Type B pancreatic cell (in vitro differentiated cells): ENCODE data around the gene NHLRC4. TPM values are rescaled to one million over a fixed set of nuclear protein-coding genes. Genes with fewer than 3 reads are reported as not detected.
A peak's percentile ranks its signal among the peaks of the same experiment; 100 is the strongest.

Experiments
- DNase-seq: peaks from one replicate; pipeline ENCODE4 v3.0.0; 2021; ENCODE audit warnings: mixed read lengths; ENCODE audit not compliant: unreplicated experiment; ENCODE audit errors: extremely low spot score
- H3K27ac Mint-ChIP-seq: 2 replicates; pipeline ENCODE4 v1.8.0; 2021; ENCODE audit warnings: mild to moderate bottlenecking, mixed read lengths
- H3K27me3 Mint-ChIP-seq: 2 replicates; pipeline ENCODE4 v1.8.0; 2021; ENCODE audit warnings: mixed read lengths
- H3K36me3 Mint-ChIP-seq: 2 replicates; pipeline ENCODE4 v1.8.0; 2021; ENCODE audit warnings: mixed read lengths
- H3K4me1 Mint-ChIP-seq: one replicate; pipeline ENCODE4 v1.8.0; 2021; ENCODE audit warnings: mixed read lengths; ENCODE audit not compliant: unreplicated experiment
- H3K4me3 Mint-ChIP-seq: 2 replicates; pipeline ENCODE4 v1.8.0; 2021; ENCODE audit warnings: mild to moderate bottlenecking, mixed read lengths
- H3K9me3 Mint-ChIP-seq: 2 replicates; pipeline ENCODE4 v1.8.0; 2021; ENCODE audit warnings: mixed read lengths
- microRNA-seq: library from miRNA; unstranded; fragments of <30 nt; microRNA quantifications from one replicate; pipeline ENCODE4, GENCODE V29; 2020
- total RNA-seq: library from RNA; stranded (reverse); gene quantifications from 2 replicates; pipeline ENCODE4 v1.2.1, GENCODE V29; 2021; ENCODE audit warnings: low replicate concordance
- TF ChIP-seq, protein P1 (sequence below): fragments of 200-600 bp; sonication (generic); conservative IDR thresholded peaks from 2 replicates; pipeline ENCODE4 v1.5.0; 2021; ENCODE audit warnings: antibody characterized with exemption, mild to moderate bottlenecking

Gene NHLRC4
- total RNA-seq, 1 donor from 2014 or later: 1.4 TPM

DNA sequence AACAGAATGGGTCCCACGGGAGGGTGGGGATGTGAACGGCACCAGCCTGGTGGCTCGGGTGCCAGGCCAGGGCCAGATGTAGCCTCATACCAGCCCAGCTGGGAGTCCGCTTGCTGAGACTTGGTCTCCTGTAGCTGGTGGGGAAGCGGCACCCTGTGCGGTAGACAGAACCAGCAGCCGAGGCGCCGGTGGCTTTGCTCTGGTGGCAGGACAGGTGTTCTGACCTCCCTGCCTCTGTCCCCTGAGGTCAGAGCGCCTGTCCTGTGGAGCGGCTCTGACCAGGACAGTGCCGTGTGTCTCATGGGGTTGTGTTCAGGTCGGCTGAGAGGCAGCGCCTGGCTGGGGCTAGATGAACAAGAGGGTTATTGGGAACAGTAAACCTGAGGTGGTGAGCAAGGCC, 43.2 kb downstream of the NHLRC4 start:
- peaks cover 16% of the 10 kb centered on the region for H3K36me3 Mint-ChIP-seq
- H3K27me3 Mint-ChIP-seq: no peaks in the 10 kb centered on the region
- TF ChIP-seq, protein P1, sequence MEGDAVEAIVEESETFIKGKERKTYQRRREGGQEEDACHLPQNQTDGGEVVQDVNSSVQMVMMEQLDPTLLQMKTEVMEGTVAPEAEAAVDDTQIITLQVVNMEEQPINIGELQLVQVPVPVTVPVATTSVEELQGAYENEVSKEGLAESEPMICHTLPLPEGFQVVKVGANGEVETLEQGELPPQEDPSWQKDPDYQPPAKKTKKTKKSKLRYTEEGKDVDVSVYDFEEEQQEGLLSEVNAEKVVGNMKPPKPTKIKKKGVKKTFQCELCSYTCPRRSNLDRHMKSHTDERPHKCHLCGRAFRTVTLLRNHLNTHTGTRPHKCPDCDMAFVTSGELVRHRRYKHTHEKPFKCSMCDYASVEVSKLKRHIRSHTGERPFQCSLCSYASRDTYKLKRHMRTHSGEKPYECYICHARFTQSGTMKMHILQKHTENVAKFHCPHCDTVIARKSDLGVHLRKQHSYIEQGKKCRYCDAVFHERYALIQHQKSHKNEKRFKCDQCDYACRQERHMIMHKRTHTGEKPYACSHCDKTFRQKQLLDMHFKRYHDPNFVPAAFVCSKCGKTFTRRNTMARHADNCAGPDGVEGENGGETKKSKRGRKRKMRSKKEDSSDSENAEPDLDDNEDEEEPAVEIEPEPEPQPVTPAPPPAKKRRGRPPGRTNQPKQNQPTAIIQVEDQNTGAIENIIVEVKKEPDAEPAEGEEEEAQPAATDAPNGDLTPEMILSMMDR: no peak
- no peak overlapping the region for H3K27ac Mint-ChIP-seq
- H3K9me3 Mint-ChIP-seq: no peaks in the 10 kb centered on the region
- no peak overlapping the region for H3K4me3 Mint-ChIP-seq
- no peak for DNase-seq
- peaks cover 13% of the 10 kb centered on the region for H3K4me1 Mint-ChIP-seq

DNA sequence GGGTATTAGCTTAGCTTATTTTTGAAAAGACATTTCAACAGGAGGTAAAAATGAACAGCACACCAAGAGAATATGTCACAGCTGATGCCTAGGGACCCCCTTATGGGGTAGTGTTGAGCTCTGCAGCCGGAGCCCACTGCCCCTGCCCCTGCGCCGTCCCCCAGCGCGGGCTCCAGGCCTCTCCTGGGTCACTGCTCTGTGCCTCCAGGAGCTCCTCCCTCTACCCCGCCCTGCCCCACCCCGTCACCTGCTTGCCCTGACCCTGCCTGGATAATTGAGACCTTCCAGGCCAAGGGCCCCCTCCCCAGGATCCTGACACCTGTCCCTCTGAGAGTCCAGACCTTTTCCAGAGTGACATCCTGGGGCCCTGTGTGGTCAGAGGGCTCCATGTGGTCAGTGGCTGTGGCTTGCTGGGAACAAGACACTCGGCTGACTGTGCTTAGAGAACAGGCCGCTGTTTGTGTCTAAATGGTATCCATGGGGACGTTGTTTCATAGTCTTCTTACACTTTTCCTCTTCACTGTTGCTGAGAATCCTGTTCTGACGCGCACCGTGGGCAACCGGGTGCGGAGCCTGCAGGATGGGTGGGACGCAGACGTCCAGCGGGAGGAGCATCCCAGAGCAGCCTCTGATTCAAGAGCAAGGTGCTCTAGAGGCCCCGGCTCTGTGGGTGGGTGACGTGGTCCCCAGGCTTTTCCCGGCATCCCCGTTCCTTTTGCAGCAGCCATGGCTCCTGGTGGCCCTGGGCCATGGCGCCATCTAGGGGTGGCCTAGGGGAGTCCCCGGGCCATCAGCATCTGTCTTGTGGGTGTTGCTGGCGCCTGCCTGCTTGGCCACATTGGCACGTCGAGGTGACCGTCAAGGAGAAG, 43.9 kb downstream of the NHLRC4 start:
- H3K27me3 Mint-ChIP-seq: no peaks in the 10 kb centered on the region
- DNase-seq: no peak
- H3K36me3 Mint-ChIP-seq: peaks cover 17% of the 10 kb centered on the region
- H3K9me3 Mint-ChIP-seq: no peaks in the 10 kb centered on the region
- H3K27ac Mint-ChIP-seq: peak overlapping the region; percentile 88
- TF ChIP-seq, protein P1: peak; percentile 73
- H3K4me1 Mint-ChIP-seq: peaks cover 15% of the 10 kb centered on the region
- H3K4me3 Mint-ChIP-seq: peak overlapping the region; percentile 49

DNA sequence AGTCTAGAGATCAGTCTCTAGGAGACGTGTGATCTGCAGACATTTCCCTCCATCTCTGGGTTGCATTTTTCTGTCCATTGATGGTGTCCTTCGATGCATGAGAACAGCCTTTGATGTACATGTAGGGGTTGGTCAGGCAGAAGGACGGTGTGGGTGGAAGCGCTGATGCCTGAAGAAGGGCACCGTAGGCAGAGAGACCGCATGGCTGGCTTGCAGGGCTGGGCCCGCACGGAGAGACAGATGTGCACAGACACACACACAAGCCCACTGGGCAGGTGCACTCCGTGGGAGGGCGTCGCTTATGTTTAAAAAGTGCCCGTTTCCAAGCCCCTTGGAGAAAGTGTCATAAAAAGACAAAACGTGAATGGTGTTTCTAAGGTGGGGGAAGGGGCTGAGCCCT, 48.3 kb downstream of the NHLRC4 start:
- peaks cover 14% of the 10 kb centered on the region for H3K36me3 Mint-ChIP-seq
- H3K4me1 Mint-ChIP-seq: peaks cover 10% of the 10 kb centered on the region
- no peak overlapping the region for H3K4me3 Mint-ChIP-seq
- no peaks in the 10 kb centered on the region for H3K9me3 Mint-ChIP-seq
- no peak for DNase-seq
- no peak overlapping the region for H3K27ac Mint-ChIP-seq
- TF ChIP-seq, protein P1: no peak
- H3K27me3 Mint-ChIP-seq: no peaks in the 10 kb centered on the region

DNA sequence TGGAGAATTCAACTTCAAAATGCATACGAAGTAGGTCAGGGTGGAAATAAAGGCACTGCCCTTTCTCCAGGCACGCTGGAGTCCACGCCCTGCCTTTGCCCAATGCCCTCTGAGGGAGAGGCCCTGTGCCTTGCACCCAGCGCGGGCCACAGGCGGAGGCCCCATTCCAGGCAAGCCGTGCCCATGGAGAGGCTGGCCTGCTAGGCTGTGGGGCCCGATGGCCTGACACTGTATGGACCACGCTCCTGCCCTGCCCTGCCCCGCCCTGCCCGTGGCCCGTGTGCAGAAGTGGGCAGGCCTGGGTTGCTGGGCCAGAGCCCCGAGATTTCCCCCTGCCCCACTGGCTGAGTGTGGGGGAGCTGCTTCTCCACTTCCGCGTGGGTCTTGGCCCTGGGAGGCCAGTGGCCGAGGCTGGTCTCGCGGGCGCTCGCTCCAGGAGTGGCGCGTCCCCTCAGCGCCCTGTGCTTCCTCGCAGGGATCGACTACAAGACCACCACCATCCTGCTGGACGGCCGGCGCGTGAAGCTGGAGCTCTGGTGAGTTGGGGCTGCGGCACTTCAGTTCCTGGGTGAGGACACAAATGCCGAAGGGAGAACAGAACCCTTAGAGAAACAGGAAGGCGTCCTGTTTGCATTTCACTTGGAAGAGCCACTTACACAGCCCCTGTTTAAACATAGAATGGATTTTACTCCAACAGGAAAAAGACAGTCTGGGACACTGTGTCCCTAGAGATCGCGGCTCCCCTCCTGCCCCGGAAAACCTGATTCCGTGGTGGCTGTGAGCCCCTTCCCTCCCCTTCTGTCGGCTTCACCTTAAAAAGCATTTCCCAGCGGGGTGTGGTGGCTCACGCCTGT, 50.2 kb downstream of the NHLRC4 start:
- peaks cover 14% of the 10 kb centered on the region for H3K36me3 Mint-ChIP-seq
- TF ChIP-seq, protein P1: no peak
- H3K4me1 Mint-ChIP-seq: peaks cover 11% of the 10 kb centered on the region
- H3K9me3 Mint-ChIP-seq: no peaks in the 10 kb centered on the region
- H3K27ac Mint-ChIP-seq: no peak overlapping the region
- H3K4me3 Mint-ChIP-seq: no peak overlapping the region
- DNase-seq: no peak
- H3K27me3 Mint-ChIP-seq: no peaks in the 10 kb centered on the region

DNA sequence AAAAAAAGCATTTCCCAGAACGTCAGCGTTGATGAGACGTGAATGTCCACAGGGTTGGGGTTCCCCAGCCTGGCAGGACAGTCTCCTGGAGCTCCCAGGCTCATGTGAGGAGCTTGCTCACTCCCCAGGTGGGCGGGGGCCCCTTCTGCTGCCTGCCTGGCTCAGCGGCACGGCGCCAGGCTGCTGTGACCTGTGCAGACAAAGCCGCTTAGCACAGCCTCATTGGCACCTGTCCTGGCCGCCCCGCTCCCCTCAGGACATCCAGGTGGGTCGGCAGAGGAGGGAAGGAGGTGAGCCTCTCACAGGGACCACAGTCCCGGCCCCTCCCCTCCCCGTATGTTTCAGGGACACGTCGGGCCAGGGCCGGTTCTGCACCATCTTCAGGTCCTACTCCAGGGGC, 51.0 kb downstream of the NHLRC4 start:
- no peak overlapping the region for H3K4me3 Mint-ChIP-seq
- DNase-seq: no peak
- TF ChIP-seq, protein P1: no peak
- no peak overlapping the region for H3K27ac Mint-ChIP-seq
- H3K9me3 Mint-ChIP-seq: no peaks in the 10 kb centered on the region
- peaks cover 14% of the 10 kb centered on the region for H3K36me3 Mint-ChIP-seq
- peaks cover 12% of the 10 kb centered on the region for H3K4me1 Mint-ChIP-seq
- H3K27me3 Mint-ChIP-seq: no peaks in the 10 kb centered on the region

Small RNAs within 50 kb of the gene (microRNA-seq; reads per million reads assigned to microRNA genes)
- gene MIR3176 (2.5 reads per million), gene MIR5587 (not detected)

Other genes with a start within 250 kb of the NHLRC4 start
- 30.6 and 31.8 TPM in 2 replicates for gene AXIN1, start 214.3 kb upstream of the NHLRC4 start, total RNA-seq
- 69.6 and 75.3 TPM in 2 replicates for gene MRPL28, start 196.5 kb upstream of the NHLRC4 start, total RNA-seq
- 56.0 and 71.1 TPM in 2 replicates for gene PGAP6, start 185.0 kb upstream of the NHLRC4 start, total RNA-seq
- 72.8 and 166 TPM in 2 replicates for gene NME4, start 169.8 kb upstream of the NHLRC4 start, total RNA-seq
- 21.5 and 22.1 TPM in 2 replicates for gene DECR2, start 165.1 kb upstream of the NHLRC4 start, total RNA-seq
- 43.4 and 52.1 TPM in 2 replicates for gene RAB11FIP3, start 141.4 kb upstream of the NHLRC4 start, total RNA-seq
- 50.1 and 52.3 TPM in 2 replicates for gene CAPN15, start 39.3 kb upstream of the NHLRC4 start, total RNA-seq
- gene PRR35, start 6.6 kb upstream of the NHLRC4 start, total RNA-seq: 0.12 TPM in 2 replicates
- 58.2 and 83.5 TPM in 2 replicates for gene PIGQ, start 3.0 kb downstream of the NHLRC4 start, total RNA-seq
- 21.4 and 26.5 TPM in 2 replicates for gene RAB40C, start 23.1 kb downstream of the NHLRC4 start, total RNA-seq
- gene WFIKKN1, start 64.0 kb downstream of the NHLRC4 start, total RNA-seq: 0.71 and 9.0 TPM in 2 replicates
- gene METTL26, start 69.3 kb downstream of the NHLRC4 start, total RNA-seq: 74.4 and 77.0 TPM in 2 replicates
- gene MCRIP2, start 74.8 kb downstream of the NHLRC4 start, total RNA-seq: 36.8 and 39.1 TPM in 2 replicates
- 75.8 and 102 TPM in 2 replicates for gene WDR90, start 82.4 kb downstream of the NHLRC4 start, total RNA-seq
- 146 and 163 TPM in 2 replicates for gene RHOT2, start 101.1 kb downstream of the NHLRC4 start, total RNA-seq
- 2.2 and 2.7 TPM in 2 replicates for gene RHBDL1, start 108.7 kb downstream of the NHLRC4 start, total RNA-seq
- 74.7 and 80.3 TPM in 2 replicates for gene STUB1, start 113.4 kb downstream of the NHLRC4 start, total RNA-seq
- 63.3 and 65.2 TPM in 2 replicates for gene JMJD8, start 117.3 kb downstream of the NHLRC4 start, total RNA-seq
- gene WDR24, start 123.4 kb downstream of the NHLRC4 start, total RNA-seq: 18.2 and 21.0 TPM in 2 replicates
- gene FBXL16, start 138.8 kb downstream of the NHLRC4 start, total RNA-seq: 3.9 and 4.3 TPM in 2 replicates
- gene METRN, start 148.1 kb downstream of the NHLRC4 start, total RNA-seq: 37.0 and 97.1 TPM in 2 replicates
- 33.5 and 34.8 TPM in 2 replicates for gene ANTKMT, start 154.1 kb downstream of the NHLRC4 start, total RNA-seq
- 1.2 and 3.9 TPM in 2 replicates for gene CCDC78, start 159.4 kb downstream of the NHLRC4 start, total RNA-seq
- gene HAGHL, start 160.1 kb downstream of the NHLRC4 start, total RNA-seq: 5.6 and 8.5 TPM in 2 replicates
- gene CIAO3, start 174.0 kb downstream of the NHLRC4 start, total RNA-seq: 41.4 and 44.5 TPM in 2 replicates
- 0.77 and 0.81 TPM in 2 replicates for gene MSLN, start 193.7 kb downstream of the NHLRC4 start, total RNA-seq
- gene RPUSD1, start 221.4 kb downstream of the NHLRC4 start, total RNA-seq: 23.7 and 26.6 TPM in 2 replicates
- gene CHTF18, start 221.6 kb downstream of the NHLRC4 start, total RNA-seq: 53.4 and 105 TPM in 2 replicates
- gene GNG13, start 233.7 kb downstream of the NHLRC4 start, total RNA-seq: not detected in 2 replicates